Effector CD4-positive, alpha-beta T cell (primary cell): ENCODE measurements around the gene GRIA1.

Experiments used
- DNase-seq: peaks from one replicate; pipeline ENCODE4 v3.0.0-alpha.2; 2020

GRIA1 gene

GRCh38 chr5:153552886-153553285, 62.4 kb downstream of the GRIA1 start:
- DNase-seq, result no peak

- DNase-seq, result no peak
Observed at GRCh38 chr5:153555420-153556114, 65.1 kb downstream of the GRIA1 start.

- DNase-seq, result no peak
Observed at GRCh38 chr5:153558957-153559356, 68.5 kb downstream of the GRIA1 start.

GRCh38 chr5:153559926-153560325, 69.5 kb downstream of the GRIA1 start:
- no peak for DNase-seq

GRCh38 chr5:153562189-153562588, 71.7 kb downstream of the GRIA1 start:
- no peak for DNase-seq

GRCh38 chr5:153565822-153566221, 75.4 kb downstream of the GRIA1 start:
- DNase-seq, result no peak

GRCh38 chr5:153569036-153569435, 78.6 kb downstream of the GRIA1 start:
- DNase-seq, result no peak

GRCh38 chr5:153571162-153571561, 80.7 kb downstream of the GRIA1 start:
- no peak for DNase-seq

GRCh38 chr5:153572411-153573145, 82.1 kb downstream of the GRIA1 start:
- no peak for DNase-seq

GRCh38 chr5:153573326-153574033, 83.0 kb downstream of the GRIA1 start:
- no peak for DNase-seq

GRCh38 chr5:153584126-153584959, 93.9 kb downstream of the GRIA1 start:
- no peak for DNase-seq

- no peak for DNase-seq
Observed at GRCh38 chr5:153584960-153585359, 94.5 kb downstream of the GRIA1 start.

- DNase-seq, result no peak
Observed at GRCh38 chr5:153585622-153586277, 95.3 kb downstream of the GRIA1 start.

- no peak for DNase-seq
Observed at GRCh38 chr5:153592081-153592480, 101.6 kb downstream of the GRIA1 start.

GRCh38 chr5:153594785-153595184, 104.3 kb downstream of the GRIA1 start:
- DNase-seq, result no peak

- DNase-seq, result no peak
Observed at GRCh38 chr5:153598099-153598498, 107.6 kb downstream of the GRIA1 start.

GRCh38 chr5:153601377-153601776, 110.9 kb downstream of the GRIA1 start:
- DNase-seq, result no peak

- DNase-seq, result no peak
Observed at GRCh38 chr5:153605386-153605785, 114.9 kb downstream of the GRIA1 start.

GRCh38 chr5:153610009-153610408, 119.5 kb downstream of the GRIA1 start:
- no peak for DNase-seq

GRCh38 chr5:153610811-153611210, 120.3 kb downstream of the GRIA1 start:
- DNase-seq, result no peak

GRCh38 chr5:153613144-153613543, 122.7 kb downstream of the GRIA1 start:
- no peak for DNase-seq

GRCh38 chr5:153613672-153614071, 123.2 kb downstream of the GRIA1 start:
- DNase-seq, result no peak
